ENCODE results near the gene CCBE1. TPM values are rescaled to one million over a fixed set of nuclear protein-coding genes. Genes with fewer than 3 reads are reported as not detected.
"Not testable (repeated sequence)": the region's sequence is repeated elsewhere in the genome, so short reads cannot be mapped to it uniquely, and the experiment has no call there.

The CCBE1 gene
- total RNA-seq, 1 experiment from 2014 or later: not detected

GRCh38 chr18:59660786-59661743 lies 36.2 kb downstream of the CCBE1 start:
- Histone ChIP-seq H3K27ac (no peak overlapping the region), H3K27me3 (no peaks in the 10 kb centered on the region), H3K36me3 (no peaks in the 10 kb centered on the region), H3K9me3 (replicated peaks) (no peaks in the 10 kb centered on the region), H3K4me1 (no peaks in the 10 kb centered on the region), H3K4me3 (no peak overlapping the region)
- DNase-seq: no peak

- H3K4me3 ChIP-seq: no peak overlapping the region
- H3K27me3 ChIP-seq: no peaks in the 10 kb centered on the region
- DNase-seq: no peak
- H3K4me1 ChIP-seq: no peaks in the 10 kb centered on the region
- H3K9me3 ChIP-seq (replicated peaks): no peaks in the 10 kb centered on the region
- H3K27ac ChIP-seq: no peak overlapping the region
- no peaks in the 10 kb centered on the region for H3K36me3 ChIP-seq
These were observed 36.9 kb downstream of the CCBE1 start for GRCh38 chr18:59660366-59660765.

- no peaks in the 10 kb centered on the region for H3K9me3 ChIP-seq (replicated peaks)
- no peaks in the 10 kb centered on the region for H3K4me1 ChIP-seq
- DNase-seq: no peak
- no peak overlapping the region for H3K27ac ChIP-seq
- H3K4me3 ChIP-seq: no peak overlapping the region
- no peaks in the 10 kb centered on the region for H3K36me3 ChIP-seq
- no peaks in the 10 kb centered on the region for H3K27me3 ChIP-seq
These were observed 37.6 kb downstream of the CCBE1 start for GRCh38 chr18:59659508-59660170.

GRCh38 chr18:59658941-59659340 lies 38.3 kb downstream of the CCBE1 start:
- Histone ChIP-seq H3K9me3 (replicated peaks) (no peaks in the 10 kb centered on the region), H3K4me3 (no peak overlapping the region), H3K36me3 (no peaks in the 10 kb centered on the region), H3K27ac (no peak overlapping the region), H3K27me3 (no peaks in the 10 kb centered on the region), H3K4me1 (no peaks in the 10 kb centered on the region)
- DNase-seq: no peak

- no peak overlapping the region for H3K4me3 ChIP-seq
These were observed 40.2 kb downstream of the CCBE1 start for GRCh38 chr18:59657012-59657411.

GRCh38 chr18:59656373-59656887 lies 40.8 kb downstream of the CCBE1 start:
- H3K27me3 ChIP-seq: no peaks in the 10 kb centered on the region
- H3K4me1 ChIP-seq: no peaks in the 10 kb centered on the region
- no peak for DNase-seq
- H3K4me3 ChIP-seq: no peak overlapping the region
- no peaks in the 10 kb centered on the region for H3K36me3 ChIP-seq
- H3K27ac ChIP-seq: no peak overlapping the region
- H3K9me3 ChIP-seq (replicated peaks): no peaks in the 10 kb centered on the region

More at GRCh38 chr18:59657012-59657411, 40.2 kb downstream of the CCBE1 start:
- no peak for DNase-seq
- no peaks in the 10 kb centered on the region for H3K4me1 ChIP-seq
- H3K27ac ChIP-seq: no peak overlapping the region
- H3K36me3 ChIP-seq: no peaks in the 10 kb centered on the region
- no peaks in the 10 kb centered on the region for H3K27me3 ChIP-seq
- H3K9me3 ChIP-seq (replicated peaks): no peaks in the 10 kb centered on the region

- Histone ChIP-seq H3K4me1 (no peaks in the 10 kb centered on the region), H3K27ac (no peak overlapping the region), H3K9me3 (replicated peaks) (no peaks in the 10 kb centered on the region), H3K36me3 (no peaks in the 10 kb centered on the region), H3K4me3 (no peak overlapping the region), H3K27me3 (no peaks in the 10 kb centered on the region)
- DNase-seq: no peak
These were observed 41.5 kb downstream of the CCBE1 start for GRCh38 chr18:59655676-59656075.

- no peaks in the 10 kb centered on the region for H3K4me1 ChIP-seq
- H3K36me3 ChIP-seq: no peaks in the 10 kb centered on the region
- no peak overlapping the region for H3K4me3 ChIP-seq
- H3K27me3 ChIP-seq: no peaks in the 10 kb centered on the region
- H3K27ac ChIP-seq: no peak overlapping the region
- H3K9me3 ChIP-seq (replicated peaks): no peaks in the 10 kb centered on the region
- DNase-seq: no peak
These were observed 46.2 kb downstream of the CCBE1 start for GRCh38 chr18:59651071-59651470.

GRCh38 chr18:59650266-59650820 lies 46.9 kb downstream of the CCBE1 start:
- no peak for DNase-seq
- Histone ChIP-seq H3K36me3 (no peaks in the 10 kb centered on the region), H3K27me3 (no peaks in the 10 kb centered on the region), H3K9me3 (replicated peaks) (no peaks in the 10 kb centered on the region), H3K4me1 (no peaks in the 10 kb centered on the region), H3K4me3 (no peak overlapping the region), H3K27ac (no peak overlapping the region)

GRCh38 chr18:59649591-59649990 lies 47.6 kb downstream of the CCBE1 start:
- H3K4me1 ChIP-seq: no peaks in the 10 kb centered on the region
- H3K4me3 ChIP-seq: no peak overlapping the region
- no peaks in the 10 kb centered on the region for H3K9me3 ChIP-seq (replicated peaks)
- no peaks in the 10 kb centered on the region for H3K36me3 ChIP-seq
- no peak overlapping the region for H3K27ac ChIP-seq
- DNase-seq: no peak
- no peaks in the 10 kb centered on the region for H3K27me3 ChIP-seq

GRCh38 chr18:59648469-59648868 lies 48.8 kb downstream of the CCBE1 start:
- not testable (repeated sequence) for H3K27me3 ChIP-seq; H3K4me1 ChIP-seq; H3K4me3 ChIP-seq; H3K36me3 ChIP-seq; H3K27ac ChIP-seq; DNase-seq; H3K9me3 ChIP-seq (replicated peaks)

GRCh38 chr18:59646963-59647307 lies 50.3 kb downstream of the CCBE1 start:
- Histone ChIP-seq H3K4me1 (no peaks in the 10 kb centered on the region), H3K27ac (no peak overlapping the region), H3K36me3 (no peaks in the 10 kb centered on the region), H3K4me3 (no peak overlapping the region), H3K27me3 (no peaks in the 10 kb centered on the region), H3K9me3 (replicated peaks) (no peaks in the 10 kb centered on the region)
- DNase-seq: no peak

- Histone ChIP-seq H3K36me3 (no peaks in the 10 kb centered on the region), H3K27me3 (no peaks in the 10 kb centered on the region), H3K27ac (no peak overlapping the region), H3K4me1 (no peaks in the 10 kb centered on the region), H3K9me3 (replicated peaks) (no peaks in the 10 kb centered on the region), H3K4me3 (no peak overlapping the region)
- DNase-seq: no peak
These were observed 50.8 kb downstream of the CCBE1 start for GRCh38 chr18:59646228-59646962.

- Histone ChIP-seq H3K27ac (no peak overlapping the region), H3K27me3 (no peaks in the 10 kb centered on the region), H3K4me3 (no peak overlapping the region), H3K36me3 (no peaks in the 10 kb centered on the region), H3K4me1 (no peaks in the 10 kb centered on the region), H3K9me3 (replicated peaks) (no peaks in the 10 kb centered on the region)
- no peak for DNase-seq
These were observed 53.5 kb downstream of the CCBE1 start for GRCh38 chr18:59643740-59644139.
